ENCODE measurements around the gene CT55. TPM values are rescaled to one million over a fixed set of nuclear protein-coding genes. Genes with fewer than 3 reads are reported as not detected.

CT55 gene
- total RNA-seq, 1 donor from 2014 or later = not detected

DNA sequence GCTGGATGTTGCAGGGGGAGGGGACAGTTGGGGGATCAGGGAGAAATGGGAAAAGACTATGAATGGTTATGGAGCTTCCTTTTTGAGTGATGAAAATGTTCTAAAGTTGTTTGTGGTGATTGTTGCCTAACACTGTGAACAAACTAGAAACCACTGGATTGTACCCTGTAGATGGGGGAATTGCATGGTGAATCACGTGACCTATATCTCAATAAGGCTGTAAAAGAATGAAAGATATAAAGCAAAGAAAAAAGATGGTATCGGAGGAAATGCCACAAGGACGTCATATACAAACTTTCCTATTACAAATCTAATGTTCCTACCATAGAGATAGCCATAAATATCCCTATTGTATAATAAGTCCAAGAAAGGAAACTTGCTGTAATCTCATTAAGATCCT lies 20.6 kb upstream of the CT55 start:
- no peaks in the 10 kb centered on the region for H3K9me3 Mint-ChIP-seq
- H3K36me3 ChIP-seq = no peaks in the 10 kb centered on the region
- no peaks in the 10 kb centered on the region for H3F3A ChIP-seq (ENCODE audit: low read depth)
- H3K27ac Mint-ChIP-seq = no peak overlapping the region
- H3K4me2 ChIP-seq = no peak overlapping the region
- H3K4me1 Mint-ChIP-seq = no peaks in the 10 kb centered on the region
- no peak for DNase-seq (ENCODE audit: low spot score)
- no peak overlapping the region for H3K27ac ChIP-seq
- H3K27me3 Mint-ChIP-seq (ENCODE audit: insufficient read depth, low read depth) = peaks cover 2% of the 10 kb centered on the region
- H3K4me3 Mint-ChIP-seq = no peak overlapping the region
- H3K79me2 ChIP-seq (ENCODE audit: low read depth) = no peaks in the 10 kb centered on the region
- no peaks in the 10 kb centered on the region for H3K9me3 ChIP-seq (ENCODE audit: low read depth)
- TF ChIP-seq, protein P1, sequence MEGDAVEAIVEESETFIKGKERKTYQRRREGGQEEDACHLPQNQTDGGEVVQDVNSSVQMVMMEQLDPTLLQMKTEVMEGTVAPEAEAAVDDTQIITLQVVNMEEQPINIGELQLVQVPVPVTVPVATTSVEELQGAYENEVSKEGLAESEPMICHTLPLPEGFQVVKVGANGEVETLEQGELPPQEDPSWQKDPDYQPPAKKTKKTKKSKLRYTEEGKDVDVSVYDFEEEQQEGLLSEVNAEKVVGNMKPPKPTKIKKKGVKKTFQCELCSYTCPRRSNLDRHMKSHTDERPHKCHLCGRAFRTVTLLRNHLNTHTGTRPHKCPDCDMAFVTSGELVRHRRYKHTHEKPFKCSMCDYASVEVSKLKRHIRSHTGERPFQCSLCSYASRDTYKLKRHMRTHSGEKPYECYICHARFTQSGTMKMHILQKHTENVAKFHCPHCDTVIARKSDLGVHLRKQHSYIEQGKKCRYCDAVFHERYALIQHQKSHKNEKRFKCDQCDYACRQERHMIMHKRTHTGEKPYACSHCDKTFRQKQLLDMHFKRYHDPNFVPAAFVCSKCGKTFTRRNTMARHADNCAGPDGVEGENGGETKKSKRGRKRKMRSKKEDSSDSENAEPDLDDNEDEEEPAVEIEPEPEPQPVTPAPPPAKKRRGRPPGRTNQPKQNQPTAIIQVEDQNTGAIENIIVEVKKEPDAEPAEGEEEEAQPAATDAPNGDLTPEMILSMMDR (IDR thresholded peaks at IDR 0.05) = no peak
- TF ChIP-seq EZH2 (IDR thresholded peaks at IDR 0.05) = no peak
- TF ChIP-seq EZH2phosphoT487 (IDR thresholded peaks at IDR 0.05) = no peak
- H3K36me3 Mint-ChIP-seq = no peaks in the 10 kb centered on the region
- H3K4me3 ChIP-seq = no peak overlapping the region
- H3K9ac ChIP-seq = no peak overlapping the region
- H2AFZ ChIP-seq (replicated peaks) = no peak overlapping the region
- H3K27me3 ChIP-seq = no peaks in the 10 kb centered on the region
- H4K20me1 ChIP-seq (ENCODE audit: low read depth) = no peaks in the 10 kb centered on the region
- no peaks in the 10 kb centered on the region for H3K4me1 ChIP-seq

DNA sequence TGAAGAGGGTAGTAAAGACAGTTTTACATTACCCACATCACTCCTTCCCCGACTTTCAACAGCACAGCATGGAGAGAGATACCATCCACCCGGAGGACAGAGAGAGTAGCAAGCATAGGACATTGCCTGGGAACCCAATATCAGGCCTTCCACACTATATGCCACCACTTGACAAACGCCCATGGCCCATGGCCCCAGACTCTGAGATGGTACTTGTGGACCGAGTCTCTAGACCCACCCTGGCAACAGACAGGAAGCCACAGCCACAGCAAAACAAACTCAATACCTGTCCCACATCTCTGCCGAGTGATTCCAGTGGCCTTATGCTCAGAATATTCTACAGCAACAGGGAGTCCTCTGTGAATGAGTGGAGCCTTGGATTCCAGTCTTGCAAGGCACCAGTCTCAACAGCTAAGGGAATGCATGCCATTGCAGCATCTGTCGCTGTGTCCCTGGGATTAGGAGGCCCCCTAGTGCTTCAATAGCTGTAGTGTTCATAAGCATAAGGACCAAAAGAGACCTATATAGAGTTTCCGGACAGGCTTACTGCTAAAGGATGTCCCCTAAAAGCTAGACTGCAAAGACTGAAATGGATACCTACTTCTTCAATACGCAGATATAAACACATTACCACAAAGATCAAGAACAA lies 14.7 kb upstream of the CT55 start:
- H3F3A ChIP-seq (ENCODE audit: low read depth) = no peaks in the 10 kb centered on the region
- H3K36me3 Mint-ChIP-seq = no peaks in the 10 kb centered on the region
- no peak overlapping the region for H3K4me2 ChIP-seq
- no peaks in the 10 kb centered on the region for H3K27me3 ChIP-seq
- no peak overlapping the region for H3K9ac ChIP-seq
- TF ChIP-seq EZH2phosphoT487 (IDR thresholded peaks at IDR 0.05) = no peak
- TF ChIP-seq EZH2 (IDR thresholded peaks at IDR 0.05) = no peak
- TF ChIP-seq, protein P1 (IDR thresholded peaks at IDR 0.05) = peak; percentile 59
- no peaks in the 10 kb centered on the region for H3K36me3 ChIP-seq
- no peak overlapping the region for H3K4me3 ChIP-seq
- H2AFZ ChIP-seq (replicated peaks) = no peak overlapping the region
- no peak overlapping the region for H3K27ac Mint-ChIP-seq
- no peaks in the 10 kb centered on the region for H3K9me3 Mint-ChIP-seq
- H3K9me3 ChIP-seq (ENCODE audit: low read depth) = no peaks in the 10 kb centered on the region
- no peaks in the 10 kb centered on the region for H4K20me1 ChIP-seq (ENCODE audit: low read depth)
- H3K4me1 Mint-ChIP-seq = no peaks in the 10 kb centered on the region
- no peak overlapping the region for H3K4me3 Mint-ChIP-seq
- H3K27me3 Mint-ChIP-seq (ENCODE audit: insufficient read depth, low read depth) = no peaks in the 10 kb centered on the region
- DNase-seq (ENCODE audit: low spot score) = peak; percentile 65
- H3K27ac ChIP-seq = no peak overlapping the region
- H3K79me2 ChIP-seq (ENCODE audit: low read depth) = no peaks in the 10 kb centered on the region
- no peaks in the 10 kb centered on the region for H3K4me1 ChIP-seq

DNA sequence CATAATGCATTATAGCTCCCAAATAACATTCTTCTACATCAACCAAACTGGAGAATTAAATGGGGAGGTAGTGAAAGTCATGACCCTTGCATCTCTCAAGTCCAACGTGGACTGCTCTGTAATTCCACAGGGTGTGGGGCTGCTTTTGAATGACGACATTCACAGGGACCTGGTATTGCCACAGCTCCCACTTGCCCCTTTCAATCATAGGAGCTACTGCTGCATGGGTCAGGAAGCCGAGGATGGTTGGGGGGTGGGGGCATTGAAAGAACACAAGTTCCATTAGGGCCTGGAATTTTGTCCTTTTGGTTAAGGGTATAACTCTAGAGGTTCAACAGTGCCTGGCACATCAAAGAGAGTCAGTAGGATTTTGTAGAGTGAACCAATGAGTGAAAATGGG lies 7.4 kb upstream of the CT55 start:
- Mint-ChIP-seq H3K9me3 (peaks cover 2% of the 10 kb centered on the region), H3K27ac (no peak overlapping the region), H3K4me3 (no peak overlapping the region), H3K36me3 (no peaks in the 10 kb centered on the region), H3K27me3 (ENCODE audit: insufficient read depth, low read depth) (peaks cover 2% of the 10 kb centered on the region), H3K4me1 (no peaks in the 10 kb centered on the region)
- H3K4me3 ChIP-seq = no peak overlapping the region
- no peaks in the 10 kb centered on the region for H3K9me3 ChIP-seq (ENCODE audit: low read depth)
- H3K36me3 ChIP-seq = no peaks in the 10 kb centered on the region
- no peak for DNase-seq (ENCODE audit: low spot score)
- H3K27ac ChIP-seq = no peak overlapping the region
- H3K4me2 ChIP-seq = no peak overlapping the region
- TF ChIP-seq EZH2phosphoT487 (IDR thresholded peaks at IDR 0.05) (no peak), EZH2 (IDR thresholded peaks at IDR 0.05) (no peak)
- TF ChIP-seq, protein P1 (IDR thresholded peaks at IDR 0.05) = no peak
- H2AFZ ChIP-seq (replicated peaks) = no peak overlapping the region
- no peaks in the 10 kb centered on the region for H4K20me1 ChIP-seq (ENCODE audit: low read depth)
- no peaks in the 10 kb centered on the region for H3K4me1 ChIP-seq
- H3K9ac ChIP-seq = no peak overlapping the region
- no peaks in the 10 kb centered on the region for H3K27me3 ChIP-seq
- H3K79me2 ChIP-seq (ENCODE audit: low read depth) = no peaks in the 10 kb centered on the region
- no peaks in the 10 kb centered on the region for H3F3A ChIP-seq (ENCODE audit: low read depth)

Data from neural progenitor cell (in vitro differentiated cells).